PC-3 (cell line): Measurements from ENCODE around the gene CCDC197.

Source experiments
- CTCF ChIP-seq: fragments of 300-600 bp; sonication (generic); conservative IDR thresholded peaks from 2 replicates; pipeline ENCODE4 v1.5.1; 2017; ENCODE audit warnings: antibody characterized with exemption, low read depth, mild to moderate bottlenecking, low read length
- EZH2phosphoT487 ChIP-seq: fragments of 300-600 bp; sonication (generic); IDR thresholded peaks from 2 replicates; pipeline ENCODE4 v1.6.1; 2018; ENCODE audit warnings: mild to moderate bottlenecking, antibody characterized with exemption, low read length, borderline replicate concordance

- no peak for TF ChIP-seq CTCF
- no peak for TF ChIP-seq EZH2phosphoT487
These were observed 29.9 kb downstream of the CCDC197 start for GRCh38 chr14:94026889-94027469.
